ENCODE measurements around the gene CRYAB.

GRCh38 chr11:111878849-111879636 is 32.5 kb downstream of the CRYAB start, which contains the start of the genes CFAP68 and FDXACB1:
- peak; percentile 84 for TF ChIP-seq CTCF (IDR thresholded peaks at IDR 0.05)
- no peak for TF ChIP-seq EZH2 (IDR thresholded peaks at IDR 0.05)
- TF ChIP-seq EZH2phosphoT487 (IDR thresholded peaks at IDR 0.05), result no peak
